ENCODE measurements around the gene GNE.

Gene GNE

GRCh38 chr9:36218011-36218410, 40.2 kb downstream of the GNE start:
- no peak for DNase-seq
- no peak overlapping the region for H3K27ac ChIP-seq
- H3K9me3 ChIP-seq (ENCODE audit: severe bottlenecking), result peaks cover 7% of the 10 kb centered on the region
- no peak for TF ChIP-seq CTCF (IDR thresholded peaks at IDR 0.05; ENCODE audit: low read depth, low read length)
- no peaks in the 10 kb centered on the region for H3K27me3 ChIP-seq (ENCODE audit: insufficient read depth, low read depth, severe bottlenecking)
- peaks cover 74% of the 10 kb centered on the region for H3K36me3 ChIP-seq
- no peak overlapping the region for H3K4me3 ChIP-seq (ENCODE audit: low read depth, low read length)

DNA sequence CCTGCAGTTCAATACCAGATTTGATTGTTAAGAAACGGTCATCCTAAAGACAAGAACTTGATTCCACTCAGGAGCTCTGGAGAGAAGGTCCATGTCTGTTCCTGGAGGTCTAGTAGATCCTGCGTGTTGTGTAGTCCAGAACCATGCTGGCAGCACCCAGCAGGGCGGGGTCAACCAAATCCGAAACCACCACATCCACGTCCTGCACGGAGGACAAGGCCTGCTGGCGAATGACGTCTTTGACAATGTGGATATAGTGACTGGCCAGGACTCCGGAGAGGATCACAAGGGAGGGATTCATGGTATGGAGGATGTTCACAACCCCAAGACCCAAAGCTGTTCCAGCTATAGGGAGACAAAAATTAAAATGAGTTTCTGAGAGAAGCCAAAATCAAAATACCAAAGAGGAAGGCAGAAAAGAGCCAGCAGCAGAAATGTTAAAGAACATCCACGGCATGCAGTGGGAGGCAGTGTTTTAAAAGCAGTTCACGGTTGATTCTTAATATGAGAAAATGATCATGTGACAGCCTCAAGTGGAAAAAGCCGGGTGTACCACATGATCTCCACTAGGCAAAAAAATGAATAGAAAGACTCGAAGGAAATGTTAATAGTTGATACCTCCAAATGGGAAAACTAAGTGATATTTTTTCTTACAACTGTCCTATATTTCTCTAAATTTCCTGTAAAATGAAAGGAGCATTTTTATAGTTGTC, 40.8 kb downstream of the GNE start:
- peaks cover under 1% of the 10 kb centered on the region for H3K9me3 ChIP-seq (ENCODE audit: severe bottlenecking)
- TF ChIP-seq CTCF (IDR thresholded peaks at IDR 0.05; ENCODE audit: low read depth, low read length), result no peak
- no peak for DNase-seq
- no peak overlapping the region for H3K27ac ChIP-seq
- peaks cover 74% of the 10 kb centered on the region for H3K36me3 ChIP-seq
- no peak overlapping the region for H3K4me3 ChIP-seq (ENCODE audit: low read depth, low read length)
- H3K27me3 ChIP-seq (ENCODE audit: insufficient read depth, low read depth, severe bottlenecking), result no peaks in the 10 kb centered on the region

GRCh38 chr9:36214571-36214970, 43.7 kb downstream of the GNE start:
- H3K27me3 ChIP-seq (ENCODE audit: insufficient read depth, low read depth, severe bottlenecking), result no peaks in the 10 kb centered on the region
- DNase-seq, result peak; percentile 58
- H3K27ac ChIP-seq, result peak overlapping the region; percentile 25
- peaks cover 72% of the 10 kb centered on the region for H3K36me3 ChIP-seq
- no peak overlapping the region for H3K4me3 ChIP-seq (ENCODE audit: low read depth, low read length)
- H3K9me3 ChIP-seq (ENCODE audit: severe bottlenecking), result no peaks in the 10 kb centered on the region
- no peak for TF ChIP-seq CTCF (IDR thresholded peaks at IDR 0.05; ENCODE audit: low read depth, low read length)

- Histone ChIP-seq H3K9me3 (ENCODE audit: severe bottlenecking) (no peaks in the 10 kb centered on the region), H3K36me3 (peaks cover 72% of the 10 kb centered on the region), H3K4me3 (ENCODE audit: low read depth, low read length) (no peak overlapping the region), H3K27me3 (ENCODE audit: insufficient read depth, low read depth, severe bottlenecking) (no peaks in the 10 kb centered on the region), H3K27ac (peak overlapping the region; percentile 25)
- DNase-seq, result no peak
- TF ChIP-seq CTCF (IDR thresholded peaks at IDR 0.05; ENCODE audit: low read depth, low read length), result no peak
Observed at GRCh38 chr9:36213989-36214388, 44.3 kb downstream of the GNE start.

DNA sequence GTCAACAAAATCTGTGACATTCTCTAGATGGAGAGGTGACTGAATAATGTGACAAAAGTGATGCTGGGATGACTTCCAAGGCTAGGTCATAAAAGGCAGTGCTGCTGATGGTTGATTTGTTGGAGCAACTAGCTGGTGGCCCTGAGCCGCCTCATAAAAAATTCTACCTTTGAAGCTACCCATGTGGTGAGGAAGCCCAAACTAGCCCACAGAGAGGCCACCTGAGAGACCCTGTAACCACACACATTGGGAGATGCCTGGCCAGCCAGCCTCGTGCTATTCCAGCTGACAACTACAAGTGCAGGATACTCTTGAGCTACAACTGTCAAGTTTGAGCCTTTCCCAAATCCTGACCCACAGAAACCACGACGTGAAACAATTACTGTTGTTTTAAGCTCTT, 44.9 kb downstream of the GNE start:
- DNase-seq, result no peak
- no peaks in the 10 kb centered on the region for H3K27me3 ChIP-seq (ENCODE audit: insufficient read depth, low read depth, severe bottlenecking)
- no peak overlapping the region for H3K27ac ChIP-seq
- TF ChIP-seq CTCF (IDR thresholded peaks at IDR 0.05; ENCODE audit: low read depth, low read length), result no peak
- H3K9me3 ChIP-seq (ENCODE audit: severe bottlenecking), result no peaks in the 10 kb centered on the region
- peaks cover 72% of the 10 kb centered on the region for H3K36me3 ChIP-seq
- no peak overlapping the region for H3K4me3 ChIP-seq (ENCODE audit: low read depth, low read length)

- peaks cover 70% of the 10 kb centered on the region for H3K36me3 ChIP-seq
- H3K27ac ChIP-seq, result no peak overlapping the region; the same call in 1 of the 2 replicates
- DNase-seq, result peak; percentile 42
- no peak overlapping the region for H3K4me3 ChIP-seq (ENCODE audit: low read depth, low read length)
- H3K9me3 ChIP-seq (ENCODE audit: severe bottlenecking), result no peaks in the 10 kb centered on the region
- TF ChIP-seq CTCF (IDR thresholded peaks at IDR 0.05; ENCODE audit: low read depth, low read length), result no peak
- H3K27me3 ChIP-seq (ENCODE audit: insufficient read depth, low read depth, severe bottlenecking), result no peaks in the 10 kb centered on the region
Observed at GRCh38 chr9:36211510-36211909, 46.7 kb downstream of the GNE start.
